GM12872 (cell line): ENCODE measurements around the gene LGI1.

Experiments used
- CTCF ChIP-seq: IDR thresholded peaks from 3 replicates; pipeline ENCODE4 v1.5.1; 2011; ENCODE audit warnings: low read depth, mild to moderate bottlenecking, low read length, moderate library complexity; ENCODE audit not compliant: insufficient read depth

The LGI1 gene

DNA sequence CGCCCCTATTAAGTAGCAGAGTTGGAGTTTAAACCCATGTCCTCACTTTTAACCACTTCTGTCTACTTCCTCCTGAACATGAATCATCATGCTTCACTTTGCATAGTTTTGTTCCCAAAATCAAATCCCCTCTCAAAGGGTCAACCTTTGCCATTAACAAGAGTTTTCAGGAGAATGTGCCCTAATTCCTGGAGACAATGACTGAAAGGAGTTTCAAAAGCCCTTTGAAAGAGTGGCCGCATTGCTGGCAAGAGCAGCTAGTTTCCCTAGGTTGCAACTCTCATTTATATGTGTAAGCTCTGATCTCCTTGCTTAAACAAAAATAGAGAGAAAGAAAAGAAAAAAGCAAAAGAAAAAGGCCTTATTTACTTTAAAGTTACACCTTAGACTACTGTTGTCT lies 9.2 kb downstream of the LGI1 start:
- no peak for TF ChIP-seq CTCF

- no peak for TF ChIP-seq CTCF
Measured at GRCh38 chr10:93767724-93768399, 10.1 kb downstream of the LGI1 start.

DNA sequence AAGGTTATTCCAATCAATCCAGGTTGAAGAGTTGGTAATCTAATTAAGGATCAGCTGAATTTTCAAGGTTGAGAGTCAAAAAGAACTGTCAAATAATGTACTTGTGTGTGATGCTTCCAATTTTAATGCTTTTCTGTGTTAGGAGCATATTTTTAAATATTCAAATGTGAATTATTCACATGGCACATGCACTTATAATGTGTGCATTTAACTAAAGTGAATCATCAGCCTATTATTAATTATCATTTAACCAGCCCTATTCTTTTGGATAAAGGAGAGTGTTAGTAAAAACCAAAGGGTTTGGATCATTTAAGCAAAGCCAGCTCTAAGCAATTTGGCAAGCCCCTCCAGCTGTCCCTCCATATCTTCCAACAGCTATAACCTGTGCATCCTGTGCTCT lies 11.2 kb downstream of the LGI1 start:
- TF ChIP-seq CTCF = no peak

DNA sequence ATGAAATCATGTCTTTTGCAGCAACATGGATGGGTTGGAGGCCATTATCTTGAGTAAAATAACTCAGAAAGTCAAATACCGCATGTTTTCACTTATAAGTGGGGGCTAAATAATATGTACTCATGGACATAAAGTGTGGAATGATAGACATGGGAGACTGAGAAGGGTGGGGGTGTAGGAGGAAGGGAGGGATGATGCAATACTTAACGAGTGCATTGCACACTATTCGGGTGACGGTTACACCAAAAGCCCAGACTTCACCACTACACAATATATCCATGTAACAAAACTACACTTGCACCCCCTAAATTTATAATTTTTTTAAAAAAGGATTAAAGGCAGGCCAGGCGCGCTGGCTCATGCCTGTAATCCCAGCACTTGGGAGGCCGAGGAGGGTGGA lies 13.6 kb downstream of the LGI1 start:
- no peak for TF ChIP-seq CTCF

- TF ChIP-seq CTCF = no peak
Measured at GRCh38 chr10:93773120-93773519, 15.4 kb downstream of the LGI1 start.

DNA sequence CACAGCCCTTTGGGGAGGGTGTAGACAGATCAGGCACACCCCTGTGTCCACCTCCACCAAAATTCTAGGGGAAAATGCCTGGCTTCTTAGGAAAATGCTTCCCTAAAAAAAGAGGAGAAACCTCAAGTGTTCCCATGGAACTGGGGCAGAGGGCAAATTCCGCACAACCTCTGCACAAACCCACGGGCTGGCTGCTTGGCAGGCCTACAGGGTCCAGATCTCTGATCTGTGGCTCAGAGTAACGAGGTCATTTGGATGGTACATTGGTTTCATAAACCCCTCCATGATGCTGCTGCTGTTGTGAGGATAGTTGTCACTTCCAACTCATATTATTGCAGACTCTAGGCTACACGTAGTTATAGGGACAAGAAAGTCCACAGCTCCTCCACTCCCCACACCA lies 16.0 kb downstream of the LGI1 start:
- no peak for TF ChIP-seq CTCF

- no peak for TF ChIP-seq CTCF
Measured at GRCh38 chr10:93775356-93775755, 17.6 kb downstream of the LGI1 start.
